IMR-90 (cell line): ENCODE measurements around the gene TTBK2. TPM values are rescaled to one million over a fixed set of nuclear protein-coding genes. Genes with fewer than 3 reads are reported as not detected.
A peak's percentile ranks its signal among the peaks of the same experiment; 100 is the strongest.

Source experiments
- ATAC-seq: fragments of 200-7000 bp; cut with Tn5 transposase; 2 replicates; pipeline ENCODE4 v1.9.1; 2020; ENCODE audit warnings: low read depth, mild to moderate bottlenecking, moderate library complexity
- BruUV-seq: library from RNA; stranded (reverse); fragments of 400-500 nt; replicated peaks from 2 replicates; lab custom pipeline; 2021; lab: Mats Ljungman, UMichigan
- CTCF ChIA-PET: fragments of 300-600 bp; formaldehyde crosslinking; extraction: SDS; loops from one replicate; lab custom pipeline; 2021; ENCODE audit warnings: antibody characterized with exemption; lab: Yijun Ruan, JAX
- POLR2A ChIA-PET: fragments of 300-600 bp; sonication (Branson Sonifier 250); formaldehyde crosslinking; loops from one replicate; lab custom pipeline; 2022; ENCODE audit warnings: antibody characterized with exemption; ENCODE audit not compliant: unreplicated experiment; lab: Charles Lee
- DNase-seq: peaks from one replicate; pipeline ENCODE4 v3.0.0; 2013
- H2AFZ ChIP-seq: replicated peaks from 2 replicates; pipeline ENCODE3; 2013; ENCODE audit warnings: low read length, mild to moderate bottlenecking; ENCODE audit not compliant: poor library complexity
- H2AK5ac ChIP-seq: 2 replicates; pipeline ENCODE4 v1.6.1; 2013; ENCODE audit warnings: low read depth, low read length, inconsistent platforms
- H2AK9ac ChIP-seq: replicated peaks from 2 replicates; pipeline ENCODE3; 2013; ENCODE audit warnings: mild to moderate bottlenecking, low read depth, low read length, moderate library complexity; ENCODE audit not compliant: poor library complexity
- H2BK120ac ChIP-seq: 2 replicates; pipeline ENCODE4 v1.6.1; 2013; ENCODE audit warnings: low read depth, low read length, inconsistent platforms
- H2BK15ac ChIP-seq: 3 replicates; pipeline ENCODE4 v1.6.1; 2013; ENCODE audit warnings: low read depth, low read length, inconsistent platforms
- H2BK20ac ChIP-seq: 2 replicates; pipeline ENCODE4 v1.6.1; 2013; ENCODE audit warnings: low read depth, mild to moderate bottlenecking, inconsistent platforms, low read length, moderate library complexity
- H2BK5ac ChIP-seq: 2 replicates; pipeline ENCODE4 v1.6.1; 2013; ENCODE audit warnings: mild to moderate bottlenecking, low read depth, low read length, inconsistent platforms; ENCODE audit not compliant: poor library complexity, severe bottlenecking
- H3K14ac ChIP-seq: replicated peaks from 2 replicates; pipeline ENCODE4 v1.6.1; 2013; ENCODE audit warnings: low read depth, low read length, inconsistent platforms
- H3K18ac ChIP-seq: 2 replicates; pipeline ENCODE4 v1.6.1; 2013; ENCODE audit warnings: low read depth, low read length, control low read depth
- H3K23ac ChIP-seq: 2 replicates; pipeline ENCODE4 v1.6.1; 2013; ENCODE audit warnings: low read depth, low read length, inconsistent platforms
- H3K27ac ChIP-seq: 2 replicates; pipeline ENCODE4 v1.5.1; 2013; ENCODE audit warnings: mild to moderate bottlenecking, control low read depth, low read length; ENCODE audit not compliant: insufficient read depth
- H3K27me3 ChIP-seq: 2 replicates; pipeline ENCODE4 v1.6.1; 2013; ENCODE audit warnings: low read length; ENCODE audit not compliant: control insufficient read depth, insufficient read depth
- H3K36me3 ChIP-seq: 2 replicates; pipeline ENCODE4 v1.6.1; 2013; ENCODE audit warnings: low read length, mixed read lengths; ENCODE audit not compliant: control insufficient read depth, insufficient read depth
- H3K4ac ChIP-seq: 2 replicates; pipeline ENCODE4 v1.6.1; 2013; ENCODE audit warnings: low read depth, low read length, inconsistent platforms
- H3K4me1 ChIP-seq: 2 replicates; pipeline ENCODE4 v1.6.1; 2013; ENCODE audit warnings: low read length, mixed read lengths; ENCODE audit not compliant: control insufficient read depth, insufficient read depth
- H3K4me2 ChIP-seq: 2 replicates; pipeline ENCODE4 v1.6.1; 2013; ENCODE audit warnings: low read depth, mild to moderate bottlenecking, control low read depth, low read length, moderate library complexity
- H3K4me3 ChIP-seq: 2 replicates; pipeline ENCODE4 v1.5.1; 2013; ENCODE audit warnings: low read depth, mild to moderate bottlenecking, control low read depth, low read length, moderate library complexity; ENCODE audit not compliant: insufficient read depth
- H3K56ac ChIP-seq: 2 replicates; pipeline ENCODE4 v1.6.1; 2013; ENCODE audit warnings: low read length, inconsistent platforms; ENCODE audit not compliant: insufficient read depth; ENCODE audit errors: extremely low read depth
- H3K79me1 ChIP-seq, 2 experiments: 2 replicates each; pipeline ENCODE4 v1.6.1; 2013; ENCODE audit warnings: low read length in 2 of 2, inconsistent platforms in 1 of 2, low read depth in 1 of 2
- H3K9ac ChIP-seq: 2 replicates; pipeline ENCODE4 v1.6.1; 2013; ENCODE audit warnings: low read depth, low read length, control low read depth
- H3K9me1 ChIP-seq: 2 replicates; pipeline ENCODE4 v1.6.1; 2013; ENCODE audit warnings: low read length, inconsistent platforms; ENCODE audit not compliant: insufficient read depth
- H3K9me3 ChIP-seq: 2 replicates; pipeline ENCODE4 v1.6.1; 2013; ENCODE audit warnings: low read length; ENCODE audit not compliant: control insufficient read depth, insufficient read depth
- H4K20me1 ChIP-seq: 2 replicates; pipeline ENCODE4 v1.6.1; 2013; ENCODE audit warnings: low read length, inconsistent platforms; ENCODE audit not compliant: insufficient read depth
- H4K5ac ChIP-seq: 2 replicates; pipeline ENCODE4 v1.6.1; 2013; ENCODE audit warnings: mild to moderate bottlenecking, low read depth, low read length, control low read depth
- H4K8ac ChIP-seq, 2 experiments: 2 replicates each; pipeline ENCODE4 v1.6.1; 2013; ENCODE audit warnings: low read depth in 2 of 2, low read length in 2 of 2, control low read depth in 1 of 2, inconsistent platforms in 1 of 2
- H4K91ac ChIP-seq: 2 replicates; pipeline ENCODE4 v1.6.1; 2013; ENCODE audit warnings: low read depth, low read length, inconsistent platforms; ENCODE audit not compliant: insufficient read depth
- CHD1 ChIP-seq: IDR thresholded peaks from 2 replicates; pipeline ENCODE4 v1.6.1; 2012; ENCODE audit warnings: low read depth, low read length, improper control_type of control experiment
- ELK1 ChIP-seq: fragments of 150-350 bp; IDR thresholded peaks from 2 replicates; pipeline ENCODE4 v1.6.1; 2016; ENCODE audit warnings: low read depth, mild to moderate bottlenecking, low read length, moderate library complexity, borderline replicate concordance
- MAFK ChIP-seq: IDR thresholded peaks from 2 replicates; pipeline ENCODE4 v1.6.1; 2012; ENCODE audit warnings: low read depth, low read length, improper control_type of control experiment
- POLR2A ChIP-seq: IDR thresholded peaks from 2 replicates; pipeline ENCODE4 v1.6.1; 2012; ENCODE audit warnings: mild to moderate bottlenecking, low read depth, low read length
- RAD21 ChIP-seq: IDR thresholded peaks from 2 replicates; pipeline ENCODE4 v1.6.1; 2012; ENCODE audit warnings: low read length, improper control_type of control experiment
- SMC3 ChIP-seq: fragments of 150-350 bp; IDR thresholded peaks from 2 replicates; pipeline ENCODE4 v1.6.1; 2016; ENCODE audit warnings: low read depth, mild to moderate bottlenecking, antibody characterized with exemption, low read length, moderate library complexity
- dilution Hi-C: fragments of 300-500 bp; cut with HindIII; formaldehyde crosslinking; loops from one replicate; pipeline ENCODE4 v1.14.3; 2018; ENCODE audit warnings: low sequenced_read_pairs; ENCODE audit not compliant: unreplicated experiment
- in situ Hi-C: fragments of 300-500 bp; cut with MboI; formaldehyde crosslinking; loops from 3 replicates; pipeline ENCODE4 v1.14.3; 2019; ENCODE audit warnings: low sequenced_read_pairs, inconsistent platforms, mixed read lengths
- intact Hi-C: fragments of 100-400 bp; cut with micrococcal nuclease; formaldehyde crosslinking; loops from 2 replicates; pipeline ENCODE4 v1.10.0; 2022
- polyA plus RNA-seq, 3 experiments: library from polyadenylated mRNA; depleted of rRNA; stranded (reverse); fragments of >200 nt; gene quantifications; 2 replicates each; pipeline ENCODE4 v1.2.3, GENCODE V29; 2012; ENCODE audit warnings: low replicate concordance in 1 of 3
- total RNA-seq: library from RNA; depleted of rRNA; stranded (reverse); fragments of >200 nt; gene quantifications from 2 replicates; pipeline ENCODE4 v1.2.3, GENCODE V29; 2012
- TF ChIP-seq, protein P1 (sequence below): fragments of 150-350 bp; IDR thresholded peaks from 2 replicates; pipeline ENCODE4 v1.6.1; 2017; ENCODE audit warnings: mild to moderate bottlenecking, antibody characterized with exemption, low read length, low read depth

The TTBK2 gene
- total and polyA plus RNA-seq, 2 of the 4 experiments (the other 2 are of a cell fraction): 2.4 to 3.2 TPM

GRCh38 chr15:42811433-42811832 is 109.1 kb downstream of the TTBK2 start:
- H2BK120ac ChIP-seq: no peak overlapping the region
- H2BK15ac ChIP-seq: no peak overlapping the region
- H2BK20ac ChIP-seq: no peak overlapping the region
- H3K56ac ChIP-seq: no peak overlapping the region
- in situ Hi-C loops (no loop called here), intact Hi-C loops (no loop called here), dilution Hi-C loops (no loop called here)
- ChIA-PET POLR2A (no interaction called here), CTCF (no interaction called here)
- H3K79me1 ChIP-seq: no peaks in the 10 kb centered on the region
- H3K4me1 ChIP-seq: no peaks in the 10 kb centered on the region
- H4K8ac ChIP-seq: no peak overlapping the region
- H4K20me1 ChIP-seq: no peaks in the 10 kb centered on the region
- H2AK9ac ChIP-seq: no peak overlapping the region
- H3K9me3 ChIP-seq: no peaks in the 10 kb centered on the region
- H3K9ac ChIP-seq: no peak overlapping the region
- DNase-seq: no peak
- H4K91ac ChIP-seq: no peak overlapping the region
- H4K5ac ChIP-seq: no peak overlapping the region
- no peak overlapping the region for H3K18ac ChIP-seq
- H3K14ac ChIP-seq: no peak overlapping the region
- no peak overlapping the region for H2AK5ac ChIP-seq
- BruUV-seq: no TSS peak
- H2BK5ac ChIP-seq: no peak overlapping the region
- TF ChIP-seq MAFK (peak; percentile 75), ELK1 (no peak), RAD21 (no peak), SMC3 (no peak), CHD1 (no peak), POLR2A (no peak)
- TF ChIP-seq, protein P1, sequence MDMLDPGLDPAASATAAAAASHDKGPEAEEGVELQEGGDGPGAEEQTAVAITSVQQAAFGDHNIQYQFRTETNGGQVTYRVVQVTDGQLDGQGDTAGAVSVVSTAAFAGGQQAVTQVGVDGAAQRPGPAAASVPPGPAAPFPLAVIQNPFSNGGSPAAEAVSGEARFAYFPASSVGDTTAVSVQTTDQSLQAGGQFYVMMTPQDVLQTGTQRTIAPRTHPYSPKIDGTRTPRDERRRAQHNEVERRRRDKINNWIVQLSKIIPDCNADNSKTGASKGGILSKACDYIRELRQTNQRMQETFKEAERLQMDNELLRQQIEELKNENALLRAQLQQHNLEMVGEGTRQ: no peak
- no peaks in the 10 kb centered on the region for H3K27me3 ChIP-seq
- ATAC-seq: no peak
- no peak overlapping the region for H3K4me2 ChIP-seq
- H3K9me1 ChIP-seq: no peaks in the 10 kb centered on the region
- H3K23ac ChIP-seq: no peak overlapping the region; the same call in 1 of the 2 replicates
- no peak overlapping the region for H3K27ac ChIP-seq
- no peak overlapping the region for H3K4me3 ChIP-seq
- H2AFZ ChIP-seq: no peak overlapping the region
- H3K4ac ChIP-seq: no peak overlapping the region
- 0 out of 2 replicates have a peak, but pooled peaks cover 1% of the 10 kb centered on the region for H3K36me3 ChIP-seq
